Activated CD8-positive, alpha-beta T cell treated with anti-CD3 and anti-CD28 coated beads for 36 hours (primary cell): ENCODE data around the gene MYOC. TPM values are rescaled to one million over a fixed set of nuclear protein-coding genes. Genes with fewer than 3 reads are reported as not detected.

ENCODE experiments used
- ATAC-seq: fragments of 200-7000 bp; cut with Tn5 transposase; one replicate; pipeline ENCODE4 v1.10.0; 2021; ENCODE audit warnings: mild to moderate bottlenecking, moderate library complexity
- CTCF ChIA-PET: fragments of 350-600 bp; sonication (Branson Sonifier 250); formaldehyde crosslinking; loops from one replicate; lab custom pipeline; 2021; ENCODE audit warnings: antibody characterized with exemption; lab: Charles Lee
- POLR2A ChIA-PET: fragments of 350-600 bp; sonication (Branson Sonifier 250); formaldehyde crosslinking; loops from one replicate; lab custom pipeline; 2021; ENCODE audit warnings: antibody characterized with exemption; lab: Charles Lee
- DNase-seq: peaks from one replicate; pipeline ENCODE4 v3.0.0-alpha.2; 2020
- H3K27ac Mint-ChIP-seq: one replicate; pipeline ENCODE4 v1.8.0; 2021; ENCODE audit warnings: mild to moderate bottlenecking, mixed read lengths
- H3K27me3 Mint-ChIP-seq: one replicate; pipeline ENCODE4 v1.8.0; 2021; ENCODE audit warnings: mixed read lengths
- H3K36me3 Mint-ChIP-seq: one replicate; pipeline ENCODE4 v1.8.0; 2021; ENCODE audit warnings: low read depth, mixed read lengths
- H3K4me1 Mint-ChIP-seq: one replicate; pipeline ENCODE4 v1.8.0; 2021; ENCODE audit warnings: low read depth, mixed read lengths
- H3K4me3 Mint-ChIP-seq: one replicate; pipeline ENCODE4 v1.8.0; 2021; ENCODE audit warnings: mild to moderate bottlenecking, moderate library complexity, mixed read lengths
- H3K9me3 Mint-ChIP-seq: one replicate; pipeline ENCODE4 v1.8.0; 2021; ENCODE audit warnings: mixed read lengths
- CTCF ChIP-seq: fragments of 200-600 bp; IDR thresholded peaks from one replicate; pipeline ENCODE4 v1.8.0; 2022; ENCODE audit warnings: antibody characterized with exemption, mild to moderate bottlenecking
- intact Hi-C: fragments of 100-400 bp; cut with micrococcal nuclease; formaldehyde crosslinking; loops from one replicate; pipeline ENCODE4 v1.10.0; 2022
- total RNA-seq, 2 experiments: library from RNA; stranded (reverse); gene quantifications; one replicate each; pipeline ENCODE4 v1.2.3, GENCODE V29; 2021

MYOC gene
- total RNA-seq, 2 experiments from 2014 or later: not detected

GRCh38 chr1:171653796-171654195 is 1.3 kb upstream of the MYOC start:
- intact Hi-C loops: loop anchor here (10.0 kb wide), 1 partner anchor 61 kb away; no protein-coding TSS in a partner anchor
- H3K27ac Mint-ChIP-seq: no peak overlapping the region
- no peaks in the 10 kb centered on the region for H3K9me3 Mint-ChIP-seq
- H3K4me3 Mint-ChIP-seq: no peak overlapping the region
- peaks cover 9% of the 10 kb centered on the region for H3K4me1 Mint-ChIP-seq
- no peak for DNase-seq
- ChIA-PET CTCF (interaction anchor here (1.0 to 4.2 kb wide), 6 partner anchors 9 to 332 kb away, joined by 3 to 50 read pairs (median 6); no protein-coding TSS in a partner anchor), POLR2A (no interaction called here)
- H3K36me3 Mint-ChIP-seq: no peaks in the 10 kb centered on the region
- ATAC-seq: no peak
- H3K27me3 Mint-ChIP-seq: peaks cover 11% of the 10 kb centered on the region
- TF ChIP-seq CTCF: no peak

DNA sequence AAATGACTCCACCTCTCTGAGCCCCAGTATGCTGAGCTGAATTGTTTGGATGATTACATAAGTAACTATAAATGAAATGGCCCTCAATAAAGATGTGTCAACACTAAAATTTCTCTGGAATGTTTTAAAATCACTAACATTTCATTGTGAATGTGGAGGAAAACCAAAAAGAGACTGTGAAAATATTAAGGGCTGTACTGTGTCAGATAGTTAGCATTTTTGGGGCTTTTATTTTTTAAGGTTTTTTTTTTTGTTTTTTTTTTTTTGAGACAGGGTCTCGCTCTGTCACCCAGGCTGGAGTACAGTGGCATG is 6.3 kb downstream of the MYOC start:
- H3K4me3 Mint-ChIP-seq: no peak overlapping the region
- DNase-seq (no peak), ATAC-seq (no peak)
- H3K4me1 Mint-ChIP-seq: peaks cover 4% of the 10 kb centered on the region
- no peak for TF ChIP-seq CTCF
- ChIA-PET POLR2A (no interaction called here), CTCF (interaction anchor here (0.7 to 4.4 kb wide), 12 partner anchors 9 to 339 kb away, joined by 3 to 50 read pairs (median 16); partner anchors contain the start of gene METTL13)
- no peak overlapping the region for H3K27ac Mint-ChIP-seq
- H3K9me3 Mint-ChIP-seq: no peaks in the 10 kb centered on the region
- H3K27me3 Mint-ChIP-seq: peaks cover 2% of the 10 kb centered on the region
- H3K36me3 Mint-ChIP-seq: no peaks in the 10 kb centered on the region
- intact Hi-C loops: loop anchor here (5.0 kb wide), 1 partner anchor 336 kb away; no protein-coding TSS in a partner anchor

DNA sequence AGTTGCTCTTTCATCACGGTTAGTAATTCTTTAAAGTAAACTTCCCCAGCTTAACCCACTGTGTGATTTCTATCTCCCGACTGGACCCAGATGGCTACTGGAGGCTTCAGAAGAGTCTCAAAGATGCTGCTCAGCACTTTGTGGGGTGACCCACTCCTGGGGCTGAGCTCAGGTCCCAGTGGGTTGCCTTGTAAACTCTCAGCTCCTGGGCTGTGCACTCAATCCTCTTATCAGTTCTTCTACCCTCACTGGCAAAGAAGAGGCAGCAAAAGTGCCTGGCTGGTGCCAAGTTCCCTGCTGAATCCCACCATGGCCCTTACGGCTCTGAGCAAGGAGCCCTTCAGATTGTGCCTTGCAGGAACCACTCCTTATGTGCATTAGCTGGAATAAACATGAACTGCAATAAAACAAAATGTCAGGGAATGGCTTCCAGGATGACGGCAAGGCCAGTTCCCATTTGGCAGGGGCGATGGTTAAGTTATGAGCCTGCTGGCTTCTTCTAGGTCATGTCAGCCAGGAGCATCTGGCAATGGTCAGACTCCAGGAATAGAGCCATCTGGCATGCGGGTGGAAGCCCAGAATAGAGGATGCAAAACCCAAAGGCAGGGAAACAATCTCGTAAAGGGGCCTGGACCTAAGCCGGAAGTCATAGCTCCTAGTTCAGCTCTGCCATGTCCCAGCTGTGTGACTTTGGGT is 6.8 kb downstream of the MYOC start:
- POLR2A ChIA-PET: no interaction called here
- H3K27me3 Mint-ChIP-seq: peaks cover under 1% of the 10 kb centered on the region
- no peak for TF ChIP-seq CTCF
- H3K27ac Mint-ChIP-seq: no peak overlapping the region
- no peak overlapping the region for H3K4me3 Mint-ChIP-seq
- no peaks in the 10 kb centered on the region for H3K36me3 Mint-ChIP-seq
- DNase-seq (no peak), ATAC-seq (no peak)
- CTCF ChIA-PET: interaction anchor here (0.7 to 4.4 kb wide), 30 partner anchors 9 to 749 kb away, joined by 3 to 50 read pairs (median 7); partner anchors contain the start of genes METTL13, MYOCOS, PRRC2C and VAMP4
- H3K4me1 Mint-ChIP-seq: peaks cover 4% of the 10 kb centered on the region
- no peaks in the 10 kb centered on the region for H3K9me3 Mint-ChIP-seq
- intact Hi-C loops: loop anchor here (5.0 kb wide), 1 partner anchor 337 kb away; no protein-coding TSS in a partner anchor

GRCh38 chr1:171644805-171645483 is 7.5 kb downstream of the MYOC start:
- peak; percentile 98 for ATAC-seq
- no peaks in the 10 kb centered on the region for H3K9me3 Mint-ChIP-seq
- no peaks in the 10 kb centered on the region for H3K27me3 Mint-ChIP-seq
- no peak overlapping the region for H3K4me3 Mint-ChIP-seq
- no peaks in the 10 kb centered on the region for H3K36me3 Mint-ChIP-seq
- CTCF ChIA-PET: interaction anchor here (0.6 to 4.4 kb wide), 55 partner anchors 9 to 1074 kb away, joined by 3 to 50 read pairs (median 4); partner anchors contain the start of genes DNM3, METTL13, MYOCOS and PRRC2C
- peak; percentile 76 for TF ChIP-seq CTCF
- intact Hi-C loops: loop anchor here (5.0 kb wide), 1 partner anchor 337 kb away; no protein-coding TSS in a partner anchor
- POLR2A ChIA-PET: no interaction called here
- H3K27ac Mint-ChIP-seq: no peak overlapping the region
- peak; percentile 87 for DNase-seq
- H3K4me1 Mint-ChIP-seq: peaks cover 4% of the 10 kb centered on the region
